ENCODE data around the gene SRSF1. TPM values are rescaled to one million over a fixed set of nuclear protein-coding genes. Genes with fewer than 3 reads are reported as not detected.

SRSF1 gene
- total RNA-seq, 3 donors from 2014 or later: 150 to 188 (median 184) TPM

DNA sequence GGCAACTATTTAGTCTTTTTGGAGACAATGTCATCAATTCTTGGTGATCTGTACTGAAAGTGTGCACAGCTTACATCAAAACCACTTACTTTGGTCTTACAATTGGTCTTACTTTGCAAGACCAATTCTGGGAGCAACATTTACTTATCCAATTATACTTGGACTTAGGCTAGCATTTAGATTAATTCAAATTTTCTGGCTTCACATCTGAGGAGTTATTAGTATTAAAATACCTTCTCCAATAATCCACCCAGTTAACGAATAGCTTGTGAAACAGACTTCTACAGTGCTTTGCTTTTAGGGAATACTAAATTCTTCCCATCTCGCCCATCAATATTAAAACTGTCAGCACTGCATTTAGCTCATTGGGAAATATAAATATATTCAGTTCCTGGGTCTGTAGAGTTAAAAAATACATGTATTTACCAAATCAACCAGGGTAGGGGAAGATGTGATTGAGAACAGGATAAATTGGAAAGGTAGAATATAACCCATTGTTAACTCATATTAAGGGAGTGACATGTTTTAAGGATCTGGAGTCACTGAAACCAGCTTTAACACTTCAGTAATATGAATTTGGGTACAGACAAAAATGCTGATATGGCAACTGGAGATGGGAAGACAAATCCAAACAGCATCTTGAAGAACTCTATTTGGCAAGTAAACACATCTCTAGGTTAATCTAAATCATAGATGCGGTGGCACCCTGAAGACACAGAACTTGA lies 9.8 kb downstream of the SRSF1 start:
- Histone ChIP-seq H3K36me3 (ENCODE audit: low read depth) (no peaks in the 10 kb centered on the region), H3K9me3 (no peaks in the 10 kb centered on the region), H3K4me1 (ENCODE audit: low read depth) (no peaks in the 10 kb centered on the region), H3K4me3 (no peak overlapping the region)
- intact Hi-C loops (cut with DNase I, micrococcal nuclease): loop anchor here (5.0 kb wide), 1 partner anchor 140 kb away; no protein-coding TSS in a partner anchor
- ATAC-seq: no peak
- no peak for DNase-seq
- TF ChIP-seq, protein P1, sequence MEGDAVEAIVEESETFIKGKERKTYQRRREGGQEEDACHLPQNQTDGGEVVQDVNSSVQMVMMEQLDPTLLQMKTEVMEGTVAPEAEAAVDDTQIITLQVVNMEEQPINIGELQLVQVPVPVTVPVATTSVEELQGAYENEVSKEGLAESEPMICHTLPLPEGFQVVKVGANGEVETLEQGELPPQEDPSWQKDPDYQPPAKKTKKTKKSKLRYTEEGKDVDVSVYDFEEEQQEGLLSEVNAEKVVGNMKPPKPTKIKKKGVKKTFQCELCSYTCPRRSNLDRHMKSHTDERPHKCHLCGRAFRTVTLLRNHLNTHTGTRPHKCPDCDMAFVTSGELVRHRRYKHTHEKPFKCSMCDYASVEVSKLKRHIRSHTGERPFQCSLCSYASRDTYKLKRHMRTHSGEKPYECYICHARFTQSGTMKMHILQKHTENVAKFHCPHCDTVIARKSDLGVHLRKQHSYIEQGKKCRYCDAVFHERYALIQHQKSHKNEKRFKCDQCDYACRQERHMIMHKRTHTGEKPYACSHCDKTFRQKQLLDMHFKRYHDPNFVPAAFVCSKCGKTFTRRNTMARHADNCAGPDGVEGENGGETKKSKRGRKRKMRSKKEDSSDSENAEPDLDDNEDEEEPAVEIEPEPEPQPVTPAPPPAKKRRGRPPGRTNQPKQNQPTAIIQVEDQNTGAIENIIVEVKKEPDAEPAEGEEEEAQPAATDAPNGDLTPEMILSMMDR (IDR thresholded peaks at IDR 0.05): no peak

DNA sequence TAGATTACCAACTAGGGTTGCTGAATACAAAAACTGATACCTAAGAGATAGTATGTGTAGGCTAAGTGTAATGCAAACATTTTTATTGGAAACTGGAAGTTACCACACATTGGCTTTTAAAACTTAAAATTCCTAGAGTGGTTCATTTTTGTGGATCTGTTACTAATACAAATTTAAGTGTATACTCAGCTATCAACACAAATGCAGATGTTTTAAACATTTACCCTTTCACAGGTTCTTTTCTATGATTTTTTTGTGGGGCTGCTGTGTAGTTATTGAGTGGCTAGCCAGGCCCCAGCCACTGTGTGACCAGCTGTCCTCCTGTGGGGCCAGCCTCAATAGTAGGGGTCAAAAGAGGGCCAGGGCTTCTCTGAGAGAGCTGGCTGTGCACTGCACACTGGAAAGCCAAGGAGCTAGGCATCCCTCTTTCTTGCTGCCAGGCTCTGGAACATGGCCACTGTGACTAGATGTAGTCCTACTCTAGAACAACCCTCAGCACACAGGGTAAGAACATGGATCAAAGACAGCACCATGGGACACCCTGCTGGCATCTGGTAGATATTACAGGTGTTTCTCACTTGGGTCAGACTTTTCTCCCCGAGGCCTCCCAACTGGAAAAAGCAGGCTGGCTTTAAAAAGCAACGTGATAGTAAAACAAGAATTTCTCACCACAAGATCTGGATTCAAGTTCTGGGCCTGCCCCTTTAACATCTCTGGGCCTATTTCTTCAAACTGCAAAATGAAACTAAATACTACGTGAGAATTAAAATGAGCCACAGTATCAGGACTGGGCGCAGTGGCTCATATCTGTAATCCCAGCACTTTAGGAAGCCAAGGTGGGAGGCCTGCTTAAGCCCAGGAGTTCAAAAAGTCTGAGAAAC lies 11.7 kb downstream of the SRSF1 start:
- intact Hi-C loops (cut with DNase I, micrococcal nuclease): loop anchor here (5.0 kb wide), 1 partner anchor 138 kb away; no protein-coding TSS in a partner anchor
- DNase-seq (peak in 2 of 3 donors; percentile 41 to 70), ATAC-seq (peak; percentile 94)
- TF ChIP-seq, protein P1 (IDR thresholded peaks at IDR 0.05): peak; percentile 25
- Histone ChIP-seq H3K4me3 (no peak overlapping the region), H3K36me3 (ENCODE audit: low read depth) (no peaks in the 10 kb centered on the region), H3K9me3 (no peaks in the 10 kb centered on the region), H3K4me1 (ENCODE audit: low read depth) (no peaks in the 10 kb centered on the region)

DNA sequence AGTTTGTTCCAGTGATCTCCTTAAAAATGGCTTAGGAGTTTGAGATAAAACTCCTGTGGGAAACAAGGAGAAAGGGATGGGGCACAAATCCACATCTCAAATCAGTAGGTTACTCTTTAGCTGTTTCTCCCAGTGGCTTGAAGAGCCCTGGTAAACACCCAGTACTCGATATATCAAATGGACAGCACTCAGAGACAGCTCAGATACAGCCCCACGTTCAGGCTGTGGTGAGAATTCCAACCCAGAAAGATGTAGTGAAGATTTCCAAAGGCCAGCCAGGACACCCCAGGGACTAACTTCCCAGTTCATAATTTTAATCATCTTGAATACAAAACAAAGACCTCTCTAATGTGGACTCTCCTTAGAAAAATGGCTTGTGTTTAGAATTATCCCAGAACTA lies 12.6 kb downstream of the SRSF1 start:
- intact Hi-C loops (cut with DNase I, micrococcal nuclease): no loop called here
- TF ChIP-seq, protein P1 (IDR thresholded peaks at IDR 0.05): no peak
- no peaks in the 10 kb centered on the region for H3K9me3 ChIP-seq
- no peaks in the 10 kb centered on the region for H3K36me3 ChIP-seq (ENCODE audit: low read depth)
- ATAC-seq (no peak), DNase-seq (no peak)
- no peak overlapping the region for H3K4me3 ChIP-seq
- H3K4me1 ChIP-seq (ENCODE audit: low read depth): no peaks in the 10 kb centered on the region

DNA sequence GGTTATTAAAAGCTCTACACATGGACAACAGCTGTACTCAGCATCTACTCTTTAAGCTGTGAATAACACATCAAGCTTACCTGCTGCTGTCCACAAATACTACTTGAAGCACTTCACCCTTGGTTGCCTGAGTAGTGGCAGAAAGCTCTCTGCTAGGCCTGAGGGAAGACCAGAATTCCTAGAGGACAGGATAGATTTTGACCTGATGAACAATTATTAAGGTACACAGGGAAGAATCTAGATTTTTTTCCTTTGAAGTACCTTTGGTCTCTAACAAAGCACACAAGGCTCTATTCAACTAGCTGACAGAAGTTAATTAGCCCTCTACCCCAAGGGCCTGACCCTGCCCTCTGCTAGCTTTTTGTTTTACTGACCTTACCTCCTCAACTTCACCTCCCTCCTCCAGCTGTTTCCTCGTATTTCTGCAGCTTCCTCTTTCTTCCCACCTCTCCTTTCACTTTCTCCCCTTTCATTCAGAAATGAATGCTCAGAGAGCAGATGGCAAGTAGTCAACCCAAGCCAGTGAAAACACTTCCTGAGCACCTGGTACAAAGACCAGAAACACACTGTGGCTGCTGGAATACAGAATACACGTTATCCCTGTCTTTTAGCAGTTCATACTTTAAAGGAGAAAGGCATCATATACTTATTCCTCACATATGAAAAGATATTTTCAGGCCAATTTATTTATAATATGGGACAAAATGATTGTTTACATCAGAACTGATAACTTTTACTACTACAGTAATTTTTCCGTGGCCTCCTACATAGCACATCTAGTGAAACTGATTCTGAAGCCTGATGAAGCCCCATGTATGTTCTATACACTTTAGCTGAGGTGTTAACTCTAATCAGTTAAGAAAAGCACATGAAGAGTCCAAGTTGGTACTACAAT lies 13.3 kb downstream of the SRSF1 start:
- no peaks in the 10 kb centered on the region for H3K9me3 ChIP-seq
- DNase-seq: no peak
- no peak overlapping the region for H3K4me3 ChIP-seq
- TF ChIP-seq, protein P1 (IDR thresholded peaks at IDR 0.05): no peak
- intact Hi-C loops (cut with DNase I, micrococcal nuclease): no loop called here
- no peaks in the 10 kb centered on the region for H3K36me3 ChIP-seq (ENCODE audit: low read depth)
- ATAC-seq: peak; percentile 32
- H3K4me1 ChIP-seq (ENCODE audit: low read depth): peaks cover 7% of the 10 kb centered on the region

DNA sequence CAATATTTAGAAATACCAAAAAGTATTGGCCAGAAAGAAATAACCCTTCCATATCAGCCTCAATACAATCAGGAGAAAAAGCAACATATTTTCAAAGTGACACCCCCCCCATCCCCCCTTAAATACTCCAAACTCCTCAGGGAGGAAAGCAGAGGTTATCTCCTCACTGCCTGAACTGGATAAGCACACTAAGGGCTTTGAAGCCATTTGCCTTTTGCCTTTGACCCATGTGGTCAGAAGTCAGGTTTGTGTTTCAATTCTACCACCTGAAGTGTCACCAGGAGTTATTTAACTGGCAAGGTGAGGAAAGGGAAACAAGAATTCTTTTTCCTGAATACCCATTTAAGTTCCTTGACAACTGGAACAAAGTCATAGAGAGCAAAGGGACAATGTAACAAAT lies 15.5 kb downstream of the SRSF1 start:
- no peaks in the 10 kb centered on the region for H3K9me3 ChIP-seq
- ATAC-seq (no peak), DNase-seq (no peak)
- peaks cover 9% of the 10 kb centered on the region for H3K4me1 ChIP-seq (ENCODE audit: low read depth)
- H3K4me3 ChIP-seq: no peak overlapping the region
- no peaks in the 10 kb centered on the region for H3K36me3 ChIP-seq (ENCODE audit: low read depth)
- TF ChIP-seq, protein P1 (IDR thresholded peaks at IDR 0.05): no peak
- intact Hi-C loops (cut with DNase I, micrococcal nuclease): no loop called here
